ENCODE measurements around the gene ACTR1A. TPM values are rescaled to one million over a fixed set of nuclear protein-coding genes. Genes with fewer than 3 reads are reported as not detected.

Gene ACTR1A
- total RNA-seq, 2 donors from 2014 or later, result 91.6 to 114 TPM

DNA sequence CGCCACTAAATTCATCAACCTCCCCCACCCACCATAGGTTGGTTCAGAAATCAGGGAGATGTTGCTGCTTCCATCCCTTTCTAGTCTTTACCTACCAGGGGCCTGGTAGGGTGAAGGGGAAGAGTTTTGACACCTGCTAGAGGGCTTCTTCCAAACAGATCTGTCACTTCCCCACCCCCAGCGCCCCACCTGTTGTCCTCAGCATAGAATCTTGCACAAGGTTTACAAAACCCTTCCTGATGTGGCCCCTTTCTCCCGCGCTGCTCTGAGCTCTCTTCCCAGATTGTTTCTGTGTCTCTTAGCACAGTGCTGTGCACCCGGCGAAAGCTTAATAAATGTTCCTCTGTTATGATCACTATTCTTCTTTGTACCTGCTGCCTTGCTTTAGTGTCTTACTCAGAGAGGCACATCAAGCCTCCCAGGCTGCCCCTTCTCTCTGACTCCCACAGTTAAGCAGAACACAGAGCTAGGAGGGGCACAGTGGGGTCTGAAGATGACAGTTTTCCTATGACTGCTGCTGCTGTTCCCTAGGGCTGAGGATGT, 39.9 kb downstream of the ACTR1A start:
- Mint-ChIP-seq H3K4me1 (peaks cover 36% of the 10 kb centered on the region), H3K36me3 (ENCODE audit: low read depth) (no peaks in the 10 kb centered on the region), H3K27me3 (ENCODE audit: insufficient read depth) (peaks cover 40% of the 10 kb centered on the region), H3K9me3 (no peaks in the 10 kb centered on the region), H3K4me3 (peak overlapping the region; percentile 39), H3K27ac (no peak overlapping the region)
- no peak for DNase-seq
- Histone ChIP-seq H3K9me3 (ENCODE audit: control insufficient read depth, low read length) (no peaks in the 10 kb centered on the region), H3K9ac (ENCODE audit: extremely low read depth, low read length, poor library complexity, severe bottlenecking) (no peak overlapping the region), H3K27me3 (ENCODE audit: control insufficient read depth, insufficient read depth, low read length, poor library complexity, severe bottlenecking) (peaks cover 38% of the 10 kb centered on the region), H3K4me3 (ENCODE audit: low read length) (no peak overlapping the region), H3K4me1 (ENCODE audit: control insufficient read depth, insufficient read depth, low read length) (no peaks in the 10 kb centered on the region), H3K36me3 (ENCODE audit: control insufficient read depth, insufficient read depth, low read length) (no peaks in the 10 kb centered on the region), H3K27ac (ENCODE audit: low read depth, low read length) (no peak overlapping the region)
- 64 to 65% methylated on average over 3 to 6 of the region's 6 CpGs for WGBS, 2 experiments (ENCODE audit: insufficient coverage in 1 of 2, insufficient read length in 1 of 2)
- TF ChIP-seq, protein P1, sequence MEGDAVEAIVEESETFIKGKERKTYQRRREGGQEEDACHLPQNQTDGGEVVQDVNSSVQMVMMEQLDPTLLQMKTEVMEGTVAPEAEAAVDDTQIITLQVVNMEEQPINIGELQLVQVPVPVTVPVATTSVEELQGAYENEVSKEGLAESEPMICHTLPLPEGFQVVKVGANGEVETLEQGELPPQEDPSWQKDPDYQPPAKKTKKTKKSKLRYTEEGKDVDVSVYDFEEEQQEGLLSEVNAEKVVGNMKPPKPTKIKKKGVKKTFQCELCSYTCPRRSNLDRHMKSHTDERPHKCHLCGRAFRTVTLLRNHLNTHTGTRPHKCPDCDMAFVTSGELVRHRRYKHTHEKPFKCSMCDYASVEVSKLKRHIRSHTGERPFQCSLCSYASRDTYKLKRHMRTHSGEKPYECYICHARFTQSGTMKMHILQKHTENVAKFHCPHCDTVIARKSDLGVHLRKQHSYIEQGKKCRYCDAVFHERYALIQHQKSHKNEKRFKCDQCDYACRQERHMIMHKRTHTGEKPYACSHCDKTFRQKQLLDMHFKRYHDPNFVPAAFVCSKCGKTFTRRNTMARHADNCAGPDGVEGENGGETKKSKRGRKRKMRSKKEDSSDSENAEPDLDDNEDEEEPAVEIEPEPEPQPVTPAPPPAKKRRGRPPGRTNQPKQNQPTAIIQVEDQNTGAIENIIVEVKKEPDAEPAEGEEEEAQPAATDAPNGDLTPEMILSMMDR (conservative IDR thresholded peaks at IDR 0.05), result no peak

DNA sequence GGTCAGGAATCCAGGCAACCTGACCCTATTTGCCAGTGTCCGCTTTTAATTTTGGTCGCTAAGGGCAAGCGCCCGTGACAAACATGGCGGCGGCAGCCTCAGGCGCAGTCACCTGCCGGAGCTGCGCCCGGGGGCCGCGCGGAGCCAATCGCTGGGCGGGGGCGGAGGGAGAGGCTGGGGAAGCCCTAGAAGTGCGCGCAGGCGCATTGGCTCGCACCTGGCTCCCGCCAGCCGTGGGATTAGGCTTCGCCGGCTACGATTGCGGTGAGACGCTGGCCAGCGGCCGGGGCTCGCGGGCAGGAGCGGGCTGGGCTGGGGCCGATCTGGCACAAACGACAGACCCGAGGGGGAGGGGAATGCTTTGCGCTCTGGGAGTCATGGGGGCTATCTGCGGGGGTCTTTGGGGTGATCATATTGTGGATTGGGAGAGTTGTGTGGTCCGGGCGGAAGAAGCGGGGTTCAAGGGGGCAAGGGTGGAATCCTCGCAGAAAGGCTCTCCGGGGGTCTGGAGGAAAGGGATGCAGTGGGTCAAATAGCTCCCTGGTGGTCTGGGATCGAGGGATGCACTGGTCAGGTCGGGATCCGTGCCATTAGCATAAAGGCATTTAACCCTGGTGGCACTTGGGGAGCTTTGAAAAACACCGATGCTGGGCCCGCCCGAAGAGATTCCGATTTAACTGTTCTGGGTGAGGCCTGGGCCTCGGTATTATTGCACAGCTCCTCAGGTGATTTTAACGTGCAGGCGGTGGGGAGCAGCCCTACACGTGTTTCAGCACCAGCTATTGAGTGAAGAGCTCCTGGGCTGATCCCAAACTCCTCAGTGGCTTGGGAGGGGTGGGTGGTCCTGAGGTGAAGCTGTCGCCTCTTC, 41.1 kb downstream of the ACTR1A start:
- Mint-ChIP-seq H3K4me3 (peak overlapping the region; percentile 64), H3K9me3 (no peaks in the 10 kb centered on the region), H3K27me3 (ENCODE audit: insufficient read depth) (peaks cover 48% of the 10 kb centered on the region), H3K27ac (peak overlapping the region; percentile 91), H3K36me3 (ENCODE audit: low read depth) (no peaks in the 10 kb centered on the region), H3K4me1 (peaks cover 36% of the 10 kb centered on the region)
- peak; percentile 98 for DNase-seq
- Histone ChIP-seq H3K9me3 (ENCODE audit: control insufficient read depth, low read length) (no peaks in the 10 kb centered on the region), H3K4me3 (ENCODE audit: low read length) (peak overlapping the region; percentile 75), H3K27ac (ENCODE audit: low read depth, low read length) (no peak overlapping the region), H3K27me3 (ENCODE audit: control insufficient read depth, insufficient read depth, low read length, poor library complexity, severe bottlenecking) (peaks cover 42% of the 10 kb centered on the region), H3K4me1 (ENCODE audit: control insufficient read depth, insufficient read depth, low read length) (peaks cover under 1% of the 10 kb centered on the region), H3K36me3 (ENCODE audit: control insufficient read depth, insufficient read depth, low read length) (no peaks in the 10 kb centered on the region), H3K9ac (ENCODE audit: extremely low read depth, low read length, poor library complexity, severe bottlenecking) (no peak overlapping the region)
- 1 to 3% methylated on average over 23 to 54 of the region's 54 CpGs for WGBS, 2 experiments (ENCODE audit: insufficient coverage in 1 of 2, insufficient read length in 1 of 2)
- TF ChIP-seq, protein P1 (conservative IDR thresholded peaks at IDR 0.05), result no peak

- 54 to 59% methylated on average over 8 of the region's 8 CpGs for WGBS, 2 experiments (ENCODE audit: insufficient coverage in 1 of 2, insufficient read length in 1 of 2)
- no peaks in the 10 kb centered on the region for H3K36me3 Mint-ChIP-seq (ENCODE audit: low read depth)
- H3K27ac ChIP-seq (ENCODE audit: low read depth, low read length), result peak overlapping the region; percentile 3
Observed at GRCh38 chr10:102460836-102461186, 41.7 kb downstream of the ACTR1A start.

More at GRCh38 chr10:102460836-102461186, 41.7 kb downstream of the ACTR1A start:
- no peaks in the 10 kb centered on the region for H3K9me3 ChIP-seq (ENCODE audit: control insufficient read depth, low read length)
- H3K27ac Mint-ChIP-seq, result peak overlapping the region; percentile 91
- H3K4me1 Mint-ChIP-seq, result peaks cover 43% of the 10 kb centered on the region
- no peaks in the 10 kb centered on the region for H3K9me3 Mint-ChIP-seq
- H3K4me3 Mint-ChIP-seq, result peak overlapping the region; percentile 64
- TF ChIP-seq, protein P1 (conservative IDR thresholded peaks at IDR 0.05), result no peak
- H3K36me3 ChIP-seq (ENCODE audit: control insufficient read depth, insufficient read depth, low read length), result no peaks in the 10 kb centered on the region
- peaks cover 54% of the 10 kb centered on the region for H3K27me3 Mint-ChIP-seq (ENCODE audit: insufficient read depth)
- no peak for DNase-seq
- peaks cover 42% of the 10 kb centered on the region for H3K27me3 ChIP-seq (ENCODE audit: control insufficient read depth, insufficient read depth, low read length, poor library complexity, severe bottlenecking)
- H3K4me1 ChIP-seq (ENCODE audit: control insufficient read depth, insufficient read depth, low read length), result peaks cover 5% of the 10 kb centered on the region
- no peak overlapping the region for H3K4me3 ChIP-seq (ENCODE audit: low read length)
- no peak overlapping the region for H3K9ac ChIP-seq (ENCODE audit: extremely low read depth, low read length, poor library complexity, severe bottlenecking)

Measured in endodermal cell (in vitro differentiated cells).